HG03442 (cell line): ENCODE measurements around the gene CNDP1.
"Not testable (repeated sequence)": the region's sequence is repeated elsewhere in the genome, so short reads cannot be mapped to it uniquely, and the experiment has no call there.

Source experiments
- ATAC-seq: cut with Tn5 transposase; IDR thresholded peaks from one replicate; pipeline ENCODE4 v1.9.1; 2021; ENCODE audit warnings: mild to moderate bottlenecking, moderate library complexity; ENCODE audit not compliant: unreplicated experiment

The CNDP1 gene

DNA sequence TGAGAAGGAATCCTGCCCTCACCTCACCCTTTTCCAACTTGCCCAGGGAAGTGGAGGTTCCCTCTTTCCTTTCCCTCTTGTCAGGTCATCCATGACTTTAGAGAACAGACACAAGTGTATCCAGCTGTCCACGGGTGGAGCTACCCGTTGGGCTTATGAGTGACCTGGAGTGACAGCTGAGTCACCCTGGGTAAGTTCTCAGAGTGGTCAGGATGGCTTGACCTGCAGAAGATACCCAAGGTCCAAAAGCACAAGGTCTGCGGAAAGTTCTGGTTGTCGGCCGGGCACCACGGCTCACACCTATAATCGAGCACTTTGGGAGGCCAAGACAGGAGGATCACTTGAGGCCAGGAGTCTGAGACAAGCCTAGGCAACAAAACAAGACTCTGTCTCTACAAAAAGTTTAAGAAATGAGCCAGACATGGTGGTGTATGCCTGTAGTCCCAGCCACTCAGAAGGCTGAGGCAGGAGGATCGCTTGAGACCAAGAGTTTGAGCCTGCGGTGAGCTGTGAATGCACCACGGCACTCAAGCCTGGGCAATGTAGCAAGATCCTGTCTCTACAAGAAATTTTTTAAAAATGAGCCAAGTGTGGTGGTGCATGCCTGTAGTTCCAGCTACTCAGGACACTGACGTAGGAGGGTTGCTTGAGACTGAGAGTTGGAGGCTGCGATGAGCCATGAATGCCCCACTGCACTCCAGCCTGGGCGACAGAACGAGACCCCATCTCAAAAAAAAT lies 14.0 kb upstream of the CNDP1 start:
- no peak for ATAC-seq

DNA sequence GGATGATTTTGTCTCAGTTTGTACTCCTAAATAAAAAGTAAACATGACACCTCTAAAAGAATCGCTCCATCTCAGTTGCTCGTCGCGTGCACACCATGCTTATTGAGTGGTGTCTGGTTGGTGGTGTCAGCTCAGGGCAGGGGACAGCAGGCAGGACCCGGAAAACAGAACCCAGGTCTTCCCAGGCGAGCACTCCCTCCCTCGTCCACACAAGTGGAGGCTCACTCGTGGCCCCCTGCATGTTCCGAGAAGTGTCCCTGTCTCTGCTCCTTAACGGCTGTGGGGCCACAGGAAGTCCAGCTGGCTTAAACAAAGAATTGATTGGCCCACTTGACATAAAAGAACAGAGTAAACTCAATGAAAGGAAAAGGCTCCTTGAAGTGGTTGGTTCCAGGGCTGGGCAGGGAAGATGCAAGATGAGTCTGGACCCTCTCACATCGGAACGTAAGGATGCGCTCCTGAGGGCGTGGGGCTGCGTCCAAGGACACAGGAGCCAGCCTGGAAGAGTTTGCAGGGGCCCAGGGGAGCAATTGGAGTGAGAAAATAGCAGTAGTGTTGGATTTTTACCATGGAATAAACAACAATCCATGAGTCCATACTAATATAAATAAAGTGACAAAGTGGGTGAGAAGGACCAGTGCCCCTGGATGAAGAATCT lies 13.1 kb upstream of the CNDP1 start:
- ATAC-seq, result no peak

DNA sequence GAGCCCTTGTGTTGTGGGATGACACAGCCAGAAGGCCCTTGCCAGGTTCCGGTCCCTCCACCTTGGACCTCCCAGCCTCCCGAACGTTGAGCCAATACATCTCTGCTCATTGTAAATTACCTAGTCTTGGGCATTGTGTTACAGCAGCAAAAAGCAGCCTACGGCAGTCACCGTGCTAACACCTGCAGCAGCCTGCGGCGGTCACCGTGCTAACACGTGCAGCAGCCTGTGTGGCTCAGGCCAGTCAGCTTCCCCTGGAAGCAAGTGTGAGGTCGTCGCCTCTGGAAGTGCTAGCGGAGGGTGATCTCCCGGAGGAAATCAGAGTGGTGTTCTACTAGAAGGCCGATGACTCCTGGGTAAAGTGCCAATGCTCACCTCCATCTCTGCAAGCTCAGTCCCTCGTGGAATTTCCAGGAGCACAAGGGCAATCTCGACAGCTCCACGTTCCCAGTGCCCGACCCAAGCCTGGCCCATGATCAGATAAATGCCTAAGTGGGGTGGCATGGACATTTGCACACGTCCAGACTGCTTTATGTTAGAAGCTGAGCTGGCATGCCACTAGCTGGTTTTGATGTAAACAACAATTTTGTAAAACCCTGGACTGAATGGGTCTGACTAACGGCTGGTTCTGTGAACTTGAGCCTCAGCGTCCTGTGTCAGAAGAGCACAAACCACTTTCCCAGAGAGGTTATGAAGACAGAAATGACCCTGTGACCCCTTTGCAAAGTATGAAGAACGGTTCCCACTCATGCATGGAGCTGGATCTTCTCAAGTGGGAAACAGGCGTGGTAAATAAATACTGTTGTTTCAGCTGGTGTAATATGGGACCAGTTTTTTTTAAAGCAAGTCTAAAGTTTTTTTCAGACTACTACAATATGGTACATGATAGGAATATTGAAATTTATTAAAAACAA lies 11.4 kb upstream of the CNDP1 start:
- no peak for ATAC-seq

DNA sequence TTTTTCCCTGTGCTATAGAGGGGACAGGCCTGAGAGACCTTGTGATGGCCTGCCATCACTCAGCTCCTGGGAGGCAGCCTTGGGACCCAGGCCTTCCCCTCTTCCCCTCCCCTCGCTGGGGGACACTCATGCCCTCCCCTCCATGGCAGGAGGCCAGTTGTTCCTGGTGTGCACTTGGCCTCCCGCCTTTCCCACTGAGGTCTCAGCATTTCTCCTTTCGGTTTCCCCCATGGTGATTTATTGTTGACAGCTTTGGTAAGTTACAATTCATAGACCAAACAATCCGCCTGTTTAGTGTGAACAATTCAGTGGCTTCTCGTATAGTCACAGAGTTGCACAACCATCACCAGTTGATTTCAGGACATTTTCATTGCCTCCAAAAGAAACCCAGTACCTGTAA lies 10.2 kb upstream of the CNDP1 start:
- ATAC-seq, result no peak

DNA sequence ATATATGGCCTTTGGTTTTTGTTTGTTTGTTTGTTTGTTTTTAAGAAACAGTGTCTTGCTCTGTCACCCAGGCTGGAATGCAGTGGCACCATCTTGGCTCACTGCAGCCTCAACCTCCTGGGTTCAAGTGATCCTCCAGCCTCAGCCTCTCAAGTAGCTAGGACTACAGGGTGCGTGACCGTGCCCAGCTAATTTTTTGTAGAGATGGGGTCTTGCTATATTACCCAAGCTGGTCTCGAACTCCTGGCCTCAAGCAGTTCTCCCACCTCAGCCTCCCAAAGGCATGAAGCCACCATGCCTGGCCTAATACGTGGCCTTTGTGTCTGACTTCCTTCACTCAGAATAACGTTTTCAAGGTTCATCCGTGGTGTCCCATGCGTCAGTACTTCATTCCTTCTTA lies 9.4 kb upstream of the CNDP1 start:
- not testable (repeated sequence) for ATAC-seq

DNA sequence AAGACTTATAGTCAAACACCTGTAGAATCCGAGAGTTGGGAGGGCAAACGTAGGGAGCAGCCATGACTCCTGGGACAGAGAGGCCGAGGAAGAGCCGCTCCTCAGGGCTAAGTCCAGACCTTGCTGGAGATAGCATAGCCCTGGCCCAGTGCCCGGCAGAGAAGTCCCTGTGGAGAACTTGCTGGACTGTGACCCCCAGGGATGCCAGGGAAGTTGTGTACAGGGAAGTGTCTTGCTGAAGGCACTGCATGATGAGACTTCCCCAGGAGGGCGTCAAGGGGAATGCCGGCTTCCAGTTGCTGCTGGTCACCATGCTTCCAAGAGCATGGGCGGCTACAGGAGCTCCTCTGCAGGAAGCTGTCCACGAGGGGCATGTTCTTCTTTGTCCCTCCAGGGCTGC lies 8.6 kb upstream of the CNDP1 start:
- no peak for ATAC-seq

DNA sequence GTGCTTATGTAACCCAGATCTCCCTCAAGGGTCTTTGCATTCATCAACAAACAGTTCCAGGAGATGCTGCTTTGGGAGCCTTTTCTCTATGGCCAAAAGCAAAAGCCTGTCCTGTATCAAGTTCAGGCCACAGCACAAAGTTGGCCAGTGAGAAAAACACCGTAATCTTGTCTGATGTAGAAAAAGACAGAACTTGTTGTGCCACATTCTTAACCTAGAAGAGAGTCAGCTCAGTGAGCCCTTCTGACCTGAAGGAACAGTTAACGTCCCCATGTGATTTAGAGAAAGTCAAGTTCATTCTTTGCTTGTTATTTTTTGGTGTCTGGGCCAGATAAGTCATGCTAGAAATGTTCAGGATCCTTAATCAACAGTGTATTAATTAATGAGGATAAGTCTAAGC lies 7.8 kb upstream of the CNDP1 start:
- ATAC-seq, result no peak

DNA sequence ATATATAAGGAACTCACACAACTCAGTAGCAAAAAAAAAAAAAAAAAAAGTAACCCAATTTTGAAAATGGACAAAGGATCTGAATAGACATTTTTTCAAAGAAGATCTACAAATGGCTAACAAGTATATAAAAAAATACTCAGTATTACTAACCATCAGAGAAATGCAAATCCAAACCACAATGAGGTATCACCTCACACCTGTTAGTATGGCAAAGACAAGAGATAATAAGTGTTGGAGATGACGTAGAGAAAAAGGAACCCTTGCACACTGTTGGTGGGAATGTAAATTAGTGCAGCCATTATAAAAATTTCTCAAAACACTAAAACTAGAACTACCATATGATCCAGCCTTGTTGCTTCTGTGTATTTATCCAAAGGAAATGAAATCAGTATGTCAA lies 5.8 kb upstream of the CNDP1 start:
- ATAC-seq, result peak; percentile 68

DNA sequence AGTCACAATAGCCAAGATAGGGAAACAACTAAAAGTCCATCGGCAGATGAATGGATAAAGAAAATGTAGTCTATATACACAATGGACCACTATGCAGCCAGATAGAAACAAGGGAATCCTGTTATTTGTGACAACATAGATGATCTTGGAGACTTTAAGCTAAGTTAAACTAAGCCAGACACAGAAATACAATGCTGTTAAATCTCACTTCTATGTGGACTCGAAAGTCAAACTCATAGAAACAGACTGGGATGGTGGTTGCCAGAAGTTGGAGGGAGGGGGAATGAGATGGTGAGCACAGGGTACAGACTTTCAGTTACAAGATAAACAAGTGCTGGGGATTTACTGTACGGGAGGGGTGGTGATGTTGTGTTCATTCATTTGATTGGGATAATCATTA lies 5.4 kb upstream of the CNDP1 start:
- ATAC-seq, result no peak

DNA sequence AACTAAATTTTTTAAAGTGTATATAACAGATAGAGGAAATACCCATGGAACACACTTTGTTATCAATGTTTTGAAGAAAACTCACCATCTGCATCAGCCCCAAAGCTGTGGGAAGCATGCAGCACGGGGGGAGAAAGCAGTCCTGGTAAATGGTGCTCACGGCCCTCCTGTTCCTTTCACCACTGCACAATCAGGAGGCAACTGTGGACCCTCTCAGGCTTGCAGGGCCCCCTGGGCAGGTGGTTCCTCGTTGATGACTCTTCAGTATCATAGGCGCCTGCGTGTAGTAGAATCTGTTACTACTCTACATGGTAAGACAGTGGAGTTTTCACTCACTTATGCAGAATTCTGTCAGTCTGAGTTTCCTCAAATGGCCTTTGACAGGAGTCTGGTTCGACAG lies 4.9 kb upstream of the CNDP1 start:
- no peak for ATAC-seq

DNA sequence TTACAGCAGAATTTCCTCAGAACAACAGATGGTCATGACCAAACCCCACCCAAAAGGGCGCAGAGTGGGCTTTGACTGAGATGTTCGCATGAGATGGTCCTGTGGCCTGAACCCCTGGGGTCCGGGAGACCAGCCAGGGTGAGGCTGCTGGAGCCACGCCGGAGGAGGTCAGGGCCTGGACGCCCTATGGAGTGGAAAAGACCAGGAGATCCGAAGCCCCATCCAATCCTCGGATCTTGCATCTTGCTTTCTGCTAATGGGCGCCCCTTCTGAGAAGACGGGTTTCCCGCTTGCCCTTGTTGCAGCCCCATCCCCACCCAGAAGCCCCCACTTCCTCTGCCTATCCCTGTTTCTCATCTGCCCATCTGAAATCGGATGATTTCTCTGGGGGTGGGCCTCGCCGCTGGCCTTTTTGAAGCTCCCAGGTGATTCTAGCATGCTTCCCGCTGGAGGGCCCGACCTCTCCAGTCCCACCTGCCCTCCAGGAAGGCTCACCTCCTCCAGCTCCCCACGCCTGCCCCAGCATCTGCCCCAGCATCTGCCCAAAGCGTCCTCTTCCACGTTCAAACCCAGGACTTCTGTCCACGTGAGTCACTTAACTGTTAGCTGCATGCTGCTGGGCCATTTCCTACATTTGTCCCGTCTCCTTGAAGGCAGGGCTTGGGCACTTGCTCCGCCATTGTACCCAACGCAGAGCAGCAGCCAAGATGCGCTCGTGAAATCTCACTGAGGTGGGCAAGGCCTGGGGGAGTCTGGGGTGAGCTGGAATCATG lies 4.3 kb upstream of the CNDP1 start:
- ATAC-seq, result no peak

DNA sequence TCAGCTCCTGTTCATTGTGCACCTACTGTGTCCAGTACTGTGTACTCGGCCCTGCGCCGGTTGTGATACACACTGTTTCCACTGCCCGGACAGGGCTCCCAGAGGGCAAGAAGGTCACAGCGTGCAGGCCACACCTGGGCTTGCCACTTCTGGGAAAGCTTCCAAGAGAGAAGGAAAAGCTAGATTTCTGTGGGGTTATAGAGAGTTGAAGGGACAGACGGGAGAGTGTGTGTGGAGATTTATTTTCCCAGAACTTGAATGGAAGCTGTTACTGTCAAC lies 3.8 kb upstream of the CNDP1 start:
- no peak for ATAC-seq

DNA sequence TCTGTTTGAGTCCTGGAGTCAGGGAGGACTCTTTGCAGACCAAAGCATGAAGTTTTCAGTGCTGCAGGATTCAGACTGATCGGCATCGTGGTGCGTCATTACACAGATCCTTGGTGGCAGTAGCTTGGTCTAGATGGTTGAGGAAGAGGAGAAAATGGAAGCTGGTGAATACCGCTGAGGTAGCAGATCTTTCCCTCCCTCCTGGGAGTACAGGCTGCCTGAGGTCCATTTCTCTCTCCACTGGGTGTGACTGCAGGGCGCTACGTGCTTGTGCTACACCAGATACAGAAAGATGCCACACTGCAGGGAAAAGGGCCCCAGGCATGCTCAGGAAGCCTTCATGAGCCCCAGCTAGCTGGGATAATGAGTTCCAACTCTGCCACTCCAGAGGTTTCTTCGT lies 3.3 kb upstream of the CNDP1 start:
- ATAC-seq, result no peak

DNA sequence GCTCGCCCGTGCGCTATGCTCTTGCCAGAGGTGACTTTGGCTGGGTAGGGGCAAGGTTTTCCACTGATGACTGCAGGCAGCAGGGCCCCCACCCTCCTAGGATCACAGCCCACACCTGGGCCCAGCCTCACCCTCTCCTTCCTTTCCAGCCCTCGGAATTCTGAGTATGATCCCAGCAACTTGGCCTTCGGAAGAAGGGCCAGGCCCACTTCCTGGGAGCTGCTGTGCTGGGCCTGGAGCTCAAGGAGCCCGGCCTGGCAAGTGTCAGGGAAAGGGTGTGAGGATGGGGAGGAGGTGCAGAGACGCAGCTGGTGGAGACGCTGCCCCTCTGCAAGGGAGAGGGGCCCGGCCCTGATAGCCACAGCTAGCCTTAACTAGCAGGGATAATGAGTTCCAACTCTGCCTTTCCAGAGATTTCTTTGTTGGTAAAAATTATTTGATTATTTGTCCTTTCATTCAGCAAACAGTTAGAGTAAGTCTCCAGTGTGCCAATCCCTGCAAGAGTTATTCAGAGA lies 1.7 kb upstream of the CNDP1 start:
- no peak for ATAC-seq

DNA sequence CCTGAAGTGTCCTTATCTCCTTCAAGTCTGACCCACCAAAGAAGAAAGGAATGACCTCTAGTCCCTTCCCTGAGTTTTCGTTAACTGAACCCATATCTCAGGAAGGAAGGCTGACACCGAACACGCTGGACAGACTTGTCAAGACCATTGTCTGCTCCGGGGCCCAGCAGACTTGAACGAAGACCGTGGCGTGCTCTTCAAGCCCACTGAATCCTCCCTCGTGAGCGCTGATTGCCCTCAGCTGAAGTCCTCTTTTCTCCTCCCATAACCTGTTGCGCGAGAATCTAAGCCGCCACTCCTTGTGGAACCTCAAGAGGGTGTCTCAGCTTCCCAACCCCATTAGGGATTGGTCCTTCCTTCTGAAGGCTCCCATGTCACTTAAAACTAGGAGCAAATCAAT lies 634 bp upstream of the CNDP1 start:
- no peak for ATAC-seq

DNA sequence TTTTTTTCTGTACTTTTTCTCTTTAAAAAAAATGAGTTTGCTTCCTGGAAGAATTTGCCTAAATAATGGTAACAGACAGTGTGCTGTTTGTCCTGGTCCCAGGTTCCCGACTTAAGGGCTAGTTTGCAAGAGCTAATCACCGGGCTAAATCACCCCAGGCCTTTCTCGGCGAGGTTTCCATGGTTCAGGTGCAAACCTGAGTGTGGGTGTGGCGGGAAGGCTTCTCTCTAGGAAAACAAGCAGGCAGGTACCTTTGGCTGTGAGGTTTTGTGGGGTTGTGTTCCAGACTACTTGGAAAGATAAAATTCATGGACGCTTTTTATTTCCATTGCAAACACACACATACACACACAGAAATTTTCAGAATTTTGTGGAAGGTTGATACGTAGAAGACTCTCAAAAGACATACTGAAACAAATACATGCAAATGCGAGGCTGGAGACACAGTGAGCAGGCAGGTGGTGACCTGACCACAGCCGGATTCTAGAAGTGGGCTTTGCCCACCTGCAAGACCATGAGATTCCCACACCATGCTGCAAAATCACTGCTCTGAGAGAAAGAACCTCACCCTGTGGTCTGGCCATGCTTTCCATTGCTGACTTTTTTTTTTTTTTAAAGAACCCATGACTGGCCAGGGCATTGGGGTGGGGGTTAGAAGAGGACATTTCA lies 815 bp downstream of the CNDP1 start:
- no peak for ATAC-seq

DNA sequence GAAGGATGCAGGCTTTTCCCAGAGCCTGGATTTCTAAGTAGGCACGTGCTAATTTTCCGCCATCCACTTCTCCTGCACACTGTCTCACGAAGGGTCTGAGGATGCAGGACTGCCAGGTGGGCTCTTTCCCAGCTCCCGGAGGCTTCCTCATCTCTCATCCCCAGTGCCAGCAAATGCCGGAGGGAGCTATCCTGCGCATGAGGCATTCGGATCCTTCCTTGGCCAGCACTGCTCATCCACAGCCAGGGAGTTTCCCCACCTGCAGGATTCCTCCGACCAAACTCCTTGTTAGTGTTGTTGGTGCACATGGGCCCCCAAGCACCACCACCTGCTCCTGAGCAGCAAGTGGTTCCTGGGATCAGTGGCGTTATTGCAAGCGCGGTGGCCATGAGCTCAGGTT lies 5.0 kb downstream of the CNDP1 start:
- ATAC-seq, result no peak

DNA sequence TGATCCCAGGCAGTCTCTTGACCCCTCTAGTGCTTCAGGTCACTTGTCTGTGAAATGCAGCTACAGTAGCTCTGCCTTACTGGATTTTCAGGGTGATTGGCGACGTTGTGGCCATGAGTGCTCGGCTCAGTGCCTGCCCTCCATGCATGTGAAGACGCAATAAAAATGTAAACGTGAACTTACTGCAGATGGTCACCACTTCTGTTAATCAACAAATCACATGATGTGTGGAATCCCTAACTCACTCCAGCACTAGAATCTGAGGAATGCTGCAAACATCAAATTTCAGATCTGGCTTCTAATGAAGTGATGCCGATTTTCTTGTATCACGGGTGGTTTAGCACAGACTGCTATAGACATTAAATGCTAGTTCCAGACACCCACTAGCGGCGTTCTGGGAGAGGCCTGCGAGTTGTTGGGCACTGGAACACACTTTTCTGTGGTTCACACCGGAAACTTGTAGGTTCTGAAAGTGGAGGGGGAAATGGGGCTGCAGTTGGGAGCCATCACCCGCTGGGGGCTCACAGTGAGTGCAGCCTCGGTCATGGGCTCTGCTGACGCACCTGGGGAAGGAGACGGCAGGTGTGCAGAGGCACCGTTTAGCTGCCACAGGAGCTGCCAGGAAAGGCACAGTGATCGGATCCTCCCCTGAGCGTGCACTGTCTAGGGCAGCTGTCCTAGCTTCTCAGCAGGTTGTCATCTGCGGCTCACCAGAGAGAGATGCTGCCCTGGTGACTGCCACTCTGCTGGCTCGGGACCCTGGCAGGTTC lies 6.5 kb downstream of the CNDP1 start:
- no peak for ATAC-seq

DNA sequence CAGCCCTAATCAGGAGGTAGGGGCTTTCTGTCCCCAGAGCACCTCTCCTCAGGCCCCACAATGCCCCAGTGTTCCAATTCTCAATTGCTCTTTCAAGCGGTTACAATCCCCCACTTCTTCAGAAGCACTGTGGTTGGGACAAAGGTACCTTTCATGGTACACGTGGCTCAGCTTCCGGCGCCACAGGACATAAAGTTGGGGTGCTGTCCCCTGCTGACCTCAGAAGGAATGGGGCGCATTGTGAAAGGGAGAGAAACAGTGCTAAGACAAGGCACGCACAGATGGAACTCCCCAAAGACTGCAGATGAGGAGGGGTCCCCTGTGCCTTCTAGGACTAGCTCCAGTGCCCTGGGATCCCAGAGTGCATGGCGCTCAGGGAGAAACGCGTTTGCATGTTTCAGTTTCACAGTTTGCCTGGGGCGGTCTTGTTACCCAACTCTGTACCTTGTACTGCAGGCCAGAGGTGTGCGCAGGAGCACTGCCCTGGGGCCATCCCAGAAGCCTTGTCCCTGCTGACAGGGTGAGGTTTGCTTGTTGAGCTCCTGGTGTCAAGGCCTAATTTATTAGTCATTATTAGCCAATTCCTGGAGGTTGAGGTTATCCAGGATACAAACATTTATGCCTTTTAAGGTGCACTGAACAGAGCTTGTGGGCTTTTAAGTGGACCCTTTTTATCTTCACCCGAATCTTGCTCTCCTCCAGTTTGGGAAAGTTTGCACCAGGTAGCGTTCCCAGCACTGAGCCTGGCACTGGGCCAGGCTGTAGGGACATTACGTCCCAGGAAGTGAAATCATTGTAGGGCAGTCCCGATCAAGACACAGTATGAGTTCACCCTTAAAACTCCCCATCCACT lies 7.6 kb downstream of the CNDP1 start:
- ATAC-seq, result no peak
